Epidermal melanocyte (primary cell): Measurements from ENCODE around the gene RSRC2.
"Not testable (repeated sequence)": the region's sequence is repeated elsewhere in the genome, so short reads cannot be mapped to it uniquely, and the experiment has no call there.

Source experiments
- DNase-seq: peaks from one replicate; pipeline ENCODE4 v3.0.0; 2011; ENCODE audit warnings: low spot score; ENCODE audit not compliant: insufficient read length

RSRC2 gene

DNA sequence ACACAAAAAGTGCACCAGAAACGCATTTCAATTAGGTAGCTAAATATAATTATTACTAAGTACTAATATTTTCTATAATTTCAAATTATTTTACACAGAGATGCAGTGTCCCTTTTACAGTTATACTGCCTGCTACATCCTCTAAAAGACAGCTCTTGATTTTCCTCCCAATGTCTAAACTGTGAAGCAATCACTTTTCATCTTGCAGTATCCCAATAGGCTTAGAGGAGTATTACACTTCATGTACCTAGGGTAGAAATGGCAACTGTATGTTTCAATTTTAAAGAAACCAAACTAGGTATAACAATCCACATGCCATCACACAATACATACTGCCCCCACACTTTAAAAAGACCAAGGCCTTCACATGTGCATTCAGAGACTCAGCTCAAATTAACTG is 7.3 kb downstream of the RSRC2 start:
- DNase-seq: no peak

DNA sequence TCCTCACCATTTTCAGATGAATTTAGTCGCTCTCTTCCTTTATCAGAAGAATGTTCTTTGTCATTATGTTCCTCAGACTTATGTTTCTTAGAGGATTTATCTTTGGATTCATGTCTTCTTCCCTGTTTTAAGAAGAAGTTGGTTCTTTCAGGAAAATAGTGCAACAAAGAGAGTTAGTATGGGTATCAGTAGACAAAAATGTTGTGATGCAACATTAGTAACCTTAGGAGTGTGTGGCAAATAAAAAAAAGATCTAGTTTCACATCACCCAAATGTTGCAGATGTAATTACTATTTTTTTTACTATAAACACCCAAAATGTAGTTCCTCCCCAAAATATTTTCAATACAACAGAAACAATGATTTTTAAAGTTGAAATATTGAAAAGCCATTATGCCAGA is 7.8 kb downstream of the RSRC2 start:
- no peak for DNase-seq

GRCh38 chr12:122517877-122518276 is 8.9 kb downstream of the RSRC2 start:
- no peak for DNase-seq

- no peak for DNase-seq
These were observed 10.0 kb downstream of the RSRC2 start for GRCh38 chr12:122516544-122517361.

GRCh38 chr12:122515275-122515674 is 11.5 kb downstream of the RSRC2 start:
- no peak for DNase-seq

DNA sequence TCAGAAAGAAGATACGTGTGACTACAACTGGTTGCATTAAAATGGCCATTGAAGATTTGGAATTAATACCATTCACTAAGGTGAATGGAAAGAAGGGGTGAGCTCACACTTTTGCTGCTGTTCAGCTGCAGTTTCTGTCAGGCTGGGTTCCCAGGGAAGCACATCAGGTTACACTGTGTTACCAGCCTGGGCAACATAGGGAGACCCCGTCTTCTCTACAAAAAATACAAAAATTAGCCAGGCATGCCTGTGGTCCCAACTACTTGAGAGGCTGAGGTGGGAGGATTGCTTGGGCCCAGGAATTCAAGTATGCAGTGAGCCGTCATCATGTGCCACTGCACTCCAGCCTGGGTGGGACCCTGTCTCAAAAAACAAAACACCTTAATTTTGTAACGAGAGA is 13.1 kb downstream of the RSRC2 start:
- no peak for DNase-seq

- not testable (repeated sequence) for DNase-seq
These were observed 13.7 kb downstream of the RSRC2 start for GRCh38 chr12:122513028-122513427.

GRCh38 chr12:122508163-122508562 is 18.6 kb downstream of the RSRC2 start:
- DNase-seq: no peak

DNA sequence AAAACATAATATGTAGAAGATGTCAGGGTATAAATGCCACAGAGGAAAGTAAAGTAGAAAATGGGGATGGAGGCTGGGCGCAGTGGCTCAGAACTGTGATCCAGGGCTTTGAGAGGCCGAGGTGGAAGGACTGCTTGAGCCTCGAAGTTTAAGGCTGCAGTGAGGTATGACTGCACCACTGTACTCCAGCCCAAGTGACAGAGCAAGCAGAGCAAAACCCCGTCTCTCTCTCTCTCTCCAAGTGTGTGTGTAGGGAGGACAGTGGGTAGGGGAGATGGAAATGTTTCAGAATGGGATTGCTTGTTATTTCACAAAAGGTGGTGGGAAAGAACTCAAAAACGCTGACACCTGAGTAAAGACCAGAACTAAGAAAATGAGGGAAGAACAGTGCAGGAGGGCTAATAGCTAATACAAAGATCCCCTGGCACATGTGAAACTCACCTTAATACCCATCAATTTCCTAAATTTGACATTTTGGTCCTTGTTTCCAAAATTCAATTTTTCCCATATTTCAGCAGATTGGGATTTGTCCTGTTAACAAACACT is 20.3 kb downstream of the RSRC2 start:
- DNase-seq: no peak

- DNase-seq: no peak
These were observed 21.2 kb downstream of the RSRC2 start for GRCh38 chr12:122505419-122506051.

DNA sequence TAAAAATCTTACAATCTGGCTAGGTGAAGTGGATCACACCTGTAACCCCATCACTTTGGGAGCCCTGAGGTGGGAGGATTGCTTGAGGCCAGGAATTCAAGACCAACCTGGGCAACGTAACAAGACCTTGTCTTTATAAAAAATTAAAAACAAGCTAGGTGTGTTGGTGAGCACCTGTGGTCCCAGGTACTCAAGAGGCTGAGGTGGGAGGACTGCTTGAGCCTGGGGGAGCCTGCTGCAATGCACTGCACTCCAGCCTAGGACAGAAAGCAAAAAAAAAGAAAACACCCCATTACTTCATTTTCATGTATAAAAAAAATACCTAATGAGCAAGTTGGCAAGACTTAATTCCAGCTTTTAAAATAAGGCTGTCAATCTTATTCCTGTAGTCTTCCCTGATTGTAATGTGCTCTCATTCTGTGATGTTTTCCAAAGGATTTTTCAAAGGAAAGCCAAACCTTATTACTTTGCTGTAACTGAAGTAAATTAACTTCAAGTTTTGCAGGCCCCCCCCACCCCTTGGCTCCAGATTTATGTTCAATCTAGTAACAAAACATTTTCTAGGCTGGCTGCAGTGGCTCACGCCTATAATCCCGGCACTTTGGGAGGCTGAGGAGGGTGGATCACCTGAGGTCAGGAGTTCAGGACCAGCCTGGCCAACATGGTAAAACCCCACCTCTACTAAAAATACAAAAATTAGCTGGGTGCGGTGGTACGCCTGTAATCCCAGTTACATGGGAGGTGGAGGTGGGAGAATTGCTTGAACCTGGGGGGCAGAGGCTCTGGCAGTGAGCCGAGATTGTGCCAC is 22.7 kb downstream of the RSRC2 start:
- DNase-seq: no peak

DNA sequence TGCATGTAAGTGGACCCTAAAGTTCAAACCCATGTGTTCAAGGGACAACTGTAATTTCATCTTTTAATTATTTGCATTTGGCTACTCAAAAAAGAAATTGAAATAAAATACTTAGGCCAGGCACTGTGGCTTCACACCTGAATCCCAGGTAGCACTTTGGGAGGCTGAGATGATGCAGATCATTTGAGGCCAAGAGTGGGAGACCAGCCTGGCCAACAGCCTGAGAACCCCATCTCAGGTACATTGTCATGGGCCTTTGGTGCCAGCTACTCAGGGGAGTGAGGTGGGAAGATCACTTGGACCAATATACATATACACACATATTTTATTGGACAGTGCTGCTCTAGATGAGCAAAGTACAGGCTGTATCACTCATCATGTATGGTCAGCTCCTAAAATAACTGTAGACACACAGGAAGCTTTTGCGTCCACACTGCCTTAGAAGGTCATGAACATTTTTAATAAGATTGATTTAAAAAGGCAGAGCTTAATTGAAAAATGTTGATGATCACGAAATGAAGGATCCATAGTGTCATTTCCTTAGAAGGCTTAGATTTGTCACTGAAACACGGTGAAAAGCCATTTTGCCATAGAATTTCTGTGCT is 23.5 kb downstream of the RSRC2 start:
- no peak for DNase-seq

DNA sequence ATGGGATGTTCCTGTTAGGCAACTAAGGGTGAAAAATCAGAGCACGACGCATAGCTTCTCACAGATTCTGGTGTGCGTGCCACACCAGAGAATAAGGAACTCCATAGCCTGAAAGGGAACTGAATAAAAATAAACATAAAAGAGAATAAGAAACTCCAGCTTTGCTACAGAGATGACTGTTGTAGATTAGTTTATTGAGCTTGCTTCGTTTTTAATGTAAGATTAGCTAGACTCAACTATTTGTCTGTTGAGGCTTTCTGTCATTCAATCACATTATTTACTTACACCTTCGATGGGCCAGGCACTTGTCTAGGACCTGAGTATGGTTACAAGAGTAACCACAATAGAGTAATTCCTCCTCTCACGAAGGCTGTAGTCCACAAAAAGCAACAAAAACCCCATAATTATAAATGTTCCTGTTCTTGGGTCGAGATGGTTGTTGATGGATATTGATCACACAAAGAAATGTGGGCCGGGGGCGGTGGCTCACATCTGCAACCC is 25.2 kb downstream of the RSRC2 start:
- no peak for DNase-seq

DNA sequence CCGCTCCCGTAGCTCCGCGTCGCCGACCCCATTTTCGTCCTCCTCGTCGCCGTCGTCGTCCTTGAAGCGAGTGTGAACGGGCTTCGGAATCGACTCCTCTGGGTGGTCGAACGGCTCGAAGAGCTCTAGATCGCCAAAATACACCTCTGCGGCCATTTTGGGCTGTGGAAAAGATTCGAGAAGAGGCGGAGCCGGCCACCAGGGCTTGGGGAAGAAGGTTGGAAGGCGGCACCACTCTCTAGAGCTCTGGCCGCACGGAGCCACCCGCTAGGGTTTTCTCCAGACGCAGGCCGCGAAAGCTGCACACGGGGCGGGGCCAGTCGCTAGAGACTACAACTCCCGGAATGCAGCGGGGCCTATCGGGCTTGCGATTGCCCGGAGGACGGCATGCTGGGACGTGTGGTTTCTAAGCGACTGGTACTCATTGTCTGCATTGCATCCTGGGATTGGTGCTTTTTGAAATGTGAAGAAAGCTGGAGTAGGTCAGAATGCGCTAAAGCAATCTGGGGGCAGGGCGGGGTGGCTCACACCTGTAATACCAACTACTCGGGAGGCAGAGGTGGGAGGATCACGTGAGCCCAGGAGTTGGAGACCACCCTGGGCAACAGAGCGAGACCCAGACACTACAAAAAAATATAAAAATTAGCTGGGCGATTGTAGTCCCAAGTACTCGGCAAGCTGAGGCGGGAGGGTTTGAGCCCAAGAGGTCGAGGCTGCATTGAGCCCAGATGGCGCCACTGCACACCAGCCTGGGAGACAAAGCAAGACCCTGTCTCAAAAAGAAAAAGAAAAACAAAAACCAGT is 25.8 kb downstream of the RSRC2 start, which contains the start of gene ZCCHC8:
ZCCHC8 (minus strand) TSS at position 248 of the 804 bp plus-strand sequence; CDS start at position 156, 92 bp downstream.
- peak; percentile 96 for DNase-seq

GRCh38 chr12:122499991-122500684 is 26.6 kb downstream of the RSRC2 start:
- no peak for DNase-seq

DNA sequence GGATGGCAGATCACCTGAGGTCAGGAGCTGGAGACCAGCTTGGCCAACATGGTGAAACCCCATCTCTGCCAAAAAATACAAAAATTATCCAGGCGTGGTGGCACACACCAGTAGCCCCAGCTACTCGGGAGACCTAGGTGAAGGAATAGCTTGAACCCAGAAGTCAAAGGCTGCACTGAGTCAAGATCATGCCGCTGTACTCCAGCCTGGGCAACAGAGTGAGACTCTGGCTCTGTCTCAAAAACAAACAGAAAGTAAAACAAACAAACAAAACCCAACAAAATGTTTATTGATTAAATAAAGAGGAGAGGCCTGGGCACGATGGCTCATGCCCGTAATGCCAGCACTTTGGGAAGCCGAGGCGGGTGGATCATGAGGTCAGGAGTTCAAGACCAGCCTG is 31.5 kb downstream of the RSRC2 start:
- no peak for DNase-seq

DNA sequence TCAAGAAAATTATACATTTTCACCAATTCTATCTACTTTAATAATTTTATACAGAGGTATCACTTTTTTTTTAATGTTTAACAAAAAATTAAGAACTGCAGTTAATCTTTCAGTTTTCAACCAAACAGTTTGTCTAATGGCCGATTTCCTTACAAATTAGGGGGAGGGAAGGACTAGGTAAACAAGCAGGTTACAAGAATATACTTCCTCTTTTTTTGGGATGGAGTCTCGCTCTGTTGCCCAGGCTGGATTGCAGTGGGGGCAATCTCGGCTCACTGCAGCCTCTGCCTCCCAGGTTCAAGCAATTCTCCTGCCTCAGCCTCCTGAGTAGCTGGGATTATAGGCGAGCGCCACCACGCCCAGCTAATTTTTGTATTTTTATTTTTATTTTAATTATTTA is 33.5 kb downstream of the RSRC2 start:
- DNase-seq: not testable (repeated sequence)

GRCh38 chr12:122491991-122492390 is 34.7 kb downstream of the RSRC2 start:
- no peak for DNase-seq

DNA sequence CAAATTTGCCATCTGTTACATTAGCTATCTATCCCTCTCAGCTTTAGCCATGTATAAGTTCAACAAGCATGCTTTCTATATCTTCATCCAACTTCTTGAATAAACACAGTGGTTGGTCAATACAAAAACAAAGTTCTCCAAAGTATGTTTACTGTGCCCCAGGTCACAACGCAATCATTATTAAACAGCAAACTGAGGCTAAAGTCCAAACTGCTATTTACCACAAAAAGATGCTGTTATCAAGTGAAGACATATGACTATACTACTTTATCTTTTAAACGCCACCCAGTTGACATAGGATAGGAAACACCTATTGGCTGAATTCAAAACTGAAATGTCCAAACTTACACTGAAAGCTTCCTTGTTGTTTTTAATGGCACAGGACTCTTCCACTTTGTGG is 37.7 kb downstream of the RSRC2 start:
- DNase-seq: no peak

GRCh38 chr12:122487807-122488206 is 38.9 kb downstream of the RSRC2 start:
- DNase-seq: not testable (repeated sequence)
